Measurements from ENCODE around the gene ZNF488.

- no peak for TF ChIP-seq CTCF (IDR thresholded peaks at IDR 0.05)
- no peak for TF ChIP-seq EP300 (IDR thresholded peaks at IDR 0.05)
- TF ChIP-seq POLR2A (IDR thresholded peaks at IDR 0.05; ENCODE audit: low read depth), result no peak
Measured at GRCh38 chr10:47415520-47416304, 31.6 kb upstream of the ZNF488 start.

Measured in esophagus muscularis mucosa (tissue), 4 donors.